ENCODE measurements around the gene SYT7. TPM values are rescaled to one million over a fixed set of nuclear protein-coding genes. Genes with fewer than 3 reads are reported as not detected.
"Not testable (repeated sequence)": the region's sequence is repeated elsewhere in the genome, so short reads cannot be mapped to it uniquely, and the experiment has no call there.

Gene SYT7
- total RNA-seq, 1 donor from 2014 or later = 4.1 TPM

DNA sequence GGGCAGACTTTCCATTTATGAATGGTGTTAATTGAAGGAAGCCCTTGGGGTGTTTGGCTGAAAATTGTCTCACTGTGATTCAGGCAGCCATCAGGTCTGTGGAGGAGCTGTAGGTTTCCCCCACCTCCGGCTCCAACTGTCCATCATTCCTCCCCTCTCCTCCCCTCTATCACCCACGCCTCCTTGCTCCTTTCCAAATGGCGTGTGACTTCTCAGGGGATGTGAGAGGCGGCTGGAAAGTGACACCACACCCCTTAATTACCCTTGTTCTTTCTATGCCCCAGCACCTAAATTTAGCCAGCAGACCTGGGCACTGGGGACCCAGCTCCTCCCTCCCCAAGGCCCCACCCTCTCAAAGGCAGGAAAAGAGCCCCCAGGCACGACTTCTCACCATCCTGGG is 38.1 kb upstream of the SYT7 start:
- H3K9me3 Mint-ChIP-seq = no peaks in the 10 kb centered on the region
- H3K36me3 Mint-ChIP-seq (ENCODE audit: low read depth) = no peaks in the 10 kb centered on the region
- no peak overlapping the region for H3K27ac Mint-ChIP-seq (ENCODE audit: unreplicated experiment)
- H3K4me3 Mint-ChIP-seq = no peak overlapping the region
- DNase-seq (ENCODE audit: low read depth, low spot score) = no peak
- peaks cover 11% of the 10 kb centered on the region for H3K4me1 Mint-ChIP-seq
- TF ChIP-seq, protein P1, sequence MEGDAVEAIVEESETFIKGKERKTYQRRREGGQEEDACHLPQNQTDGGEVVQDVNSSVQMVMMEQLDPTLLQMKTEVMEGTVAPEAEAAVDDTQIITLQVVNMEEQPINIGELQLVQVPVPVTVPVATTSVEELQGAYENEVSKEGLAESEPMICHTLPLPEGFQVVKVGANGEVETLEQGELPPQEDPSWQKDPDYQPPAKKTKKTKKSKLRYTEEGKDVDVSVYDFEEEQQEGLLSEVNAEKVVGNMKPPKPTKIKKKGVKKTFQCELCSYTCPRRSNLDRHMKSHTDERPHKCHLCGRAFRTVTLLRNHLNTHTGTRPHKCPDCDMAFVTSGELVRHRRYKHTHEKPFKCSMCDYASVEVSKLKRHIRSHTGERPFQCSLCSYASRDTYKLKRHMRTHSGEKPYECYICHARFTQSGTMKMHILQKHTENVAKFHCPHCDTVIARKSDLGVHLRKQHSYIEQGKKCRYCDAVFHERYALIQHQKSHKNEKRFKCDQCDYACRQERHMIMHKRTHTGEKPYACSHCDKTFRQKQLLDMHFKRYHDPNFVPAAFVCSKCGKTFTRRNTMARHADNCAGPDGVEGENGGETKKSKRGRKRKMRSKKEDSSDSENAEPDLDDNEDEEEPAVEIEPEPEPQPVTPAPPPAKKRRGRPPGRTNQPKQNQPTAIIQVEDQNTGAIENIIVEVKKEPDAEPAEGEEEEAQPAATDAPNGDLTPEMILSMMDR (conservative IDR thresholded peaks at IDR 0.05) = no peak
- H3K27me3 Mint-ChIP-seq (ENCODE audit: low read depth) = peaks cover 3% of the 10 kb centered on the region

GRCh38 chr11:61617515-61617914 is 36.6 kb upstream of the SYT7 start:
- TF ChIP-seq, protein P1 (conservative IDR thresholded peaks at IDR 0.05) = peak; percentile 36
- DNase-seq (ENCODE audit: low read depth, low spot score) = no peak
- no peak overlapping the region for H3K4me3 Mint-ChIP-seq
- H3K4me1 Mint-ChIP-seq = peaks cover 9% of the 10 kb centered on the region
- peaks cover 3% of the 10 kb centered on the region for H3K27me3 Mint-ChIP-seq (ENCODE audit: low read depth)
- no peaks in the 10 kb centered on the region for H3K9me3 Mint-ChIP-seq
- no peak overlapping the region for H3K27ac Mint-ChIP-seq (ENCODE audit: unreplicated experiment)
- H3K36me3 Mint-ChIP-seq (ENCODE audit: low read depth) = no peaks in the 10 kb centered on the region

- Mint-ChIP-seq H3K4me3 (no peak overlapping the region), H3K4me1 (peaks cover 13% of the 10 kb centered on the region), H3K27me3 (ENCODE audit: low read depth) (peaks cover 3% of the 10 kb centered on the region), H3K36me3 (ENCODE audit: low read depth) (no peaks in the 10 kb centered on the region), H3K27ac (ENCODE audit: unreplicated experiment) (no peak overlapping the region), H3K9me3 (no peaks in the 10 kb centered on the region)
- no peak for DNase-seq (ENCODE audit: low read depth, low spot score)
- TF ChIP-seq, protein P1 (conservative IDR thresholded peaks at IDR 0.05) = no peak
Measured at GRCh38 chr11:61616434-61616833, 35.6 kb upstream of the SYT7 start.

GRCh38 chr11:61614782-61615181 is 33.9 kb upstream of the SYT7 start:
- H3K9me3 Mint-ChIP-seq; H3K27ac Mint-ChIP-seq (ENCODE audit: unreplicated experiment); H3K27me3 Mint-ChIP-seq (ENCODE audit: low read depth); H3K4me3 Mint-ChIP-seq; DNase-seq (ENCODE audit: low read depth, low spot score); H3K36me3 Mint-ChIP-seq (ENCODE audit: low read depth): not testable (repeated sequence)
- peaks cover 17% of the 10 kb centered on the region for H3K4me1 Mint-ChIP-seq

- Mint-ChIP-seq H3K4me3 (no peak overlapping the region), H3K27ac (ENCODE audit: unreplicated experiment) (no peak overlapping the region), H3K9me3 (no peaks in the 10 kb centered on the region)
Measured at GRCh38 chr11:61613870-61614269, 33.0 kb upstream of the SYT7 start.

GRCh38 chr11:61613051-61613450 is 32.2 kb upstream of the SYT7 start:
- Mint-ChIP-seq H3K36me3 (ENCODE audit: low read depth) (no peaks in the 10 kb centered on the region), H3K4me1 (peaks cover 16% of the 10 kb centered on the region), H3K4me3 (no peak overlapping the region), H3K27ac (ENCODE audit: unreplicated experiment) (no peak overlapping the region), H3K27me3 (ENCODE audit: low read depth) (peaks cover 3% of the 10 kb centered on the region), H3K9me3 (no peaks in the 10 kb centered on the region)
- no peak for DNase-seq (ENCODE audit: low read depth, low spot score)
- TF ChIP-seq, protein P1 (conservative IDR thresholded peaks at IDR 0.05) = no peak

More at GRCh38 chr11:61613870-61614269, 33.0 kb upstream of the SYT7 start:
- TF ChIP-seq, protein P1 (conservative IDR thresholded peaks at IDR 0.05) = no peak
- Mint-ChIP-seq H3K4me1 (peaks cover 20% of the 10 kb centered on the region), H3K36me3 (ENCODE audit: low read depth) (no peaks in the 10 kb centered on the region), H3K27me3 (ENCODE audit: low read depth) (peaks cover 3% of the 10 kb centered on the region)
- no peak for DNase-seq (ENCODE audit: low read depth, low spot score)
